CD8-positive, alpha-beta memory T cell (primary cell): ENCODE data around the gene SAE1. TPM values are rescaled to one million over a fixed set of nuclear protein-coding genes. Genes with fewer than 3 reads are reported as not detected.

Experiments used
- CTCF ChIA-PET: fragments of 350-600 bp; sonication (Branson Sonifier 250); formaldehyde crosslinking; loops from one replicate; lab custom pipeline; 2021; ENCODE audit warnings: antibody characterized with exemption; lab: Charles Lee
- POLR2A ChIA-PET: fragments of 350-600 bp; sonication (Branson Sonifier 250); formaldehyde crosslinking; loops from one replicate; lab custom pipeline; 2021; ENCODE audit warnings: antibody characterized with exemption; lab: Charles Lee
- DNase-seq, 5 donors: peaks; one replicate each; pipeline versions ENCODE4 v3.0.0 to v3.0.0-alpha.2; 2020 to 2022; ENCODE audit warnings: mixed read lengths in 1 of 5
- H3K27ac ChIP-seq: one replicate; pipeline ENCODE4 v1.7.0; 2013; ENCODE audit warnings: low read depth, mild to moderate bottlenecking, low read length, moderate library complexity
- H3K27me3 ChIP-seq: 2 replicates; pipeline ENCODE4 v1.7.0; 2013; ENCODE audit warnings: low read length, mild to moderate bottlenecking; ENCODE audit not compliant: insufficient read depth, poor library complexity, severe bottlenecking
- H3K36me3 ChIP-seq: 2 replicates; pipeline ENCODE4 v1.7.0; 2013; ENCODE audit warnings: mild to moderate bottlenecking, low read length, moderate library complexity; ENCODE audit not compliant: insufficient read depth
- H3K4me1 ChIP-seq: 2 replicates; pipeline ENCODE4 v1.7.0; 2013; ENCODE audit warnings: mild to moderate bottlenecking, low read length, moderate library complexity; ENCODE audit not compliant: insufficient read depth
- H3K4me3 ChIP-seq: 2 replicates; pipeline ENCODE4 v1.7.0; 2013; ENCODE audit warnings: mild to moderate bottlenecking, low read length
- H3K9me3 ChIP-seq: 2 replicates; pipeline ENCODE4 v1.7.0; 2013; ENCODE audit warnings: mild to moderate bottlenecking, low read length
- H3K27ac Mint-ChIP-seq, 8 donors: one replicate each; pipeline ENCODE4 v1.8.0; 2020 to 2021; ENCODE audit warnings: mixed read lengths in 8 of 8, mild to moderate bottlenecking in 6 of 8, inconsistent platforms in 3 of 8, moderate library complexity in 3 of 8
- H3K27me3 Mint-ChIP-seq, 2 donors: one replicate each; pipeline ENCODE4 v1.8.0; 2020 to 2021; ENCODE audit warnings: mixed read lengths in 2 of 2, mild to moderate bottlenecking in 1 of 2, moderate library complexity in 1 of 2
- H3K36me3 Mint-ChIP-seq, 3 donors: one replicate each; pipeline ENCODE4 v1.8.0; 2020 to 2021; ENCODE audit warnings: mixed read lengths in 3 of 3, inconsistent platforms in 1 of 3, mild to moderate bottlenecking in 1 of 3
- H3K4me1 Mint-ChIP-seq, 3 donors: one replicate each; pipeline ENCODE4 v1.8.0; 2020 to 2021; ENCODE audit warnings: mixed read lengths in 3 of 3, inconsistent platforms in 1 of 3, mild to moderate bottlenecking in 1 of 3
- H3K4me3 Mint-ChIP-seq, 7 donors: one replicate each; pipeline ENCODE4 v1.8.0; 2020 to 2021; ENCODE audit warnings: mixed read lengths in 7 of 7, mild to moderate bottlenecking in 6 of 7, moderate library complexity in 4 of 7, inconsistent platforms in 2 of 7
- H3K9me3 Mint-ChIP-seq, 5 donors: one replicate each; pipeline ENCODE4 v1.8.0; 2020 to 2022; ENCODE audit warnings: mixed read lengths in 5 of 5, mild to moderate bottlenecking in 3 of 5, moderate library complexity in 2 of 5, inconsistent platforms in 1 of 5
- polyA plus RNA-seq: library from polyadenylated mRNA; unstranded; fragments of 300-500 nt; fragmentation: Illumina TruSeq; gene quantifications from one replicate; pipeline ENCODE4 v1.2.3, GENCODE V29; 2021
- total RNA-seq, 2 experiments: library from RNA; stranded (reverse); gene quantifications; one replicate each; pipeline ENCODE4 v1.2.3, GENCODE V29; 2021

The SAE1 gene
- total and polyA plus RNA-seq, 3 experiments from 2014 or later = 107 to 172 (median 167) TPM

DNA sequence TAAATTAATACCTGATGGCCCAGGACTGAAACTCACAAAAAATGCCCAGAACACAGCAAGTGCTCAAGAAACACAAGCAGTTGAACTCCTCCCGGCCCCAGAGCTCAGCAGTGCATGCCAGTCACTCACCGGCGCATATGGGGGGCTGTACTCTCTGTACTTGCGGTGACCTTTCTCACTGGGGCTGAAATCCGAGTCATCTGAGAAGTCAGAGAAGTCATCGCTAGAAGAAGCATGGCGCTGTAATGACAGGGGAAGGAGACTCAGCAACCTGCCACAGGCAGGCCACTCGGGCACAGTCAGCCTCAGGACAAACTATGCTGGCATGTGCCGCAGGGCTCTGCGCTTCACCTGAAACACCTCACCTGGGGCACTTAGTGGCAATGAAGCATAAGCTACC, 36.8 kb upstream of the SAE1 start:
- no peak overlapping the region for H3K4me3 ChIP-seq
- CTCF ChIA-PET = interaction anchor here (1.0 to 3.5 kb wide), 5 partner anchors 14 to 93 kb away, joined by 3 to 16 read pairs (median 3); partner anchors contain the start of gene ZC3H4

DNA sequence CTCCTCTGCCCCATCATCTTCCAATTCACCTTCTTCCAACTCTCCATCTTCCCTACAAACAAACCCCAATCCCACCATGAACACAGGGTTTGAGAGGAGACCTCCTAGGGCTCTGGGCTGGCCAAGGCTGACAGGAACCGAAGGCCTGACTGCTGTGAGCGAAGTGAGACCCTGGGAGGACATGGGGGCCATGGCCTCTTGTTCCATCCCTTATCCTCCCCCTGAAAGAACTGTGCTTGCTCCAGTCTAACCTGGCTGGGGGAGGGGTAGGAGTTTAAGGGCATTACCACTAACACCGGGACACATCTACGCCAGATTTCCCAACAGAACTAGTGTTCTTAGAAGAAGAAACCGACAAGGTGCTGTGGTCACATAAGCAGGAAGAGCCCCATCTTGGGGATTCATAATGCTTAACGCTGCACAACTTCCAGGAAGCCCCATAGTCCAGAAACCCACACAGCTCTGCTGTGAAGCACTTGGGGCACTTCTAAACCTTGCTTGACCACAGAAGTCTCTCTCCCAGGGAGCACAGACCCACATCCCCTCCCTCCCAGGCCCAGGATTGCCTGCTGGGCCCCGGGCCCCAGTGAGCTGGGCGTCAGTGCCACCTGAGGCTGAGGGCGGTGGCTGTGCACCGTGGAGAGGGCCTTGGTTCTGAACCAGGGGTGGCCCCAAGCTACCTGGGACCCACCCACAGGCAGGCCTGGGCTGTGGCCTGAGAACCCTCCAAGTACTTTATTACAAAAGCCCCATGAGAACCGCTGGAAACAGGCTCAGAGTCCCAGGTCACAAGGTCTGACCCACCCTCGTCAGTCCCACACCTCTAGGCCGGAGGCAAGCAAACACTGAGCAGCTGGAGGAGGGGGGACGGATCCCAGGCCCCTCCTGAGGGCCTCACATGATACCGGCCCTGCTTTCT, 35.8 kb upstream of the SAE1 start:
- POLR2A ChIA-PET = interaction anchor here (0.6 to 2.7 kb wide), 3 partner anchors 18 to 38 kb away, joined by 3 to 24 read pairs (median 5); partner anchors contain the start of gene ZC3H4
- Histone ChIP-seq H3K27me3 (no peaks in the 10 kb centered on the region), H3K27ac (peak overlapping the region; percentile 64), H3K4me3 (peak overlapping the region; percentile 6), H3K4me1 (peaks cover 28% of the 10 kb centered on the region), H3K9me3 (no peaks in the 10 kb centered on the region), H3K36me3 (peaks cover 14% of the 10 kb centered on the region)
- Mint-ChIP-seq H3K4me3 (peak overlapping the region in 6 of 7 donors; percentile 32 to 82 (median 74)), H3K36me3 (peaks cover 5 to 64% (median 15%) of the 10 kb centered on the region in 3 donors), H3K4me1 (peaks cover 42 to 57% (median 53%) of the 10 kb centered on the region in 3 donors), H3K9me3 (no peaks in the 10 kb centered on the region), H3K27ac (peak overlapping the region; percentile 88 to 98 (median 92)), H3K27me3 (no peaks in the 10 kb centered on the region)
- CTCF ChIA-PET = interaction anchor here (0.6 to 3.5 kb wide), 4 partner anchors 13 to 56 kb away, joined by 3 to 16 read pairs (median 4); partner anchors contain the start of gene ZC3H4
- DNase-seq = peak in 2 of 5 donors; percentile 21 to 34

More for the DNA sequence above, 36.8 kb upstream of the SAE1 start:
- Histone ChIP-seq H3K27ac (peak overlapping the region; percentile 64), H3K9me3 (no peaks in the 10 kb centered on the region), H3K27me3 (no peaks in the 10 kb centered on the region), H3K36me3 (peaks cover 21% of the 10 kb centered on the region), H3K4me1 (peaks cover 28% of the 10 kb centered on the region)
- Mint-ChIP-seq H3K9me3 (no peaks in the 10 kb centered on the region), H3K36me3 (peaks cover 5 to 69% (median 15%) of the 10 kb centered on the region in 3 donors), H3K27me3 (no peaks in the 10 kb centered on the region), H3K4me3 (peak overlapping the region in 4 of 7 donors; percentile 36 to 59 (median 46)), H3K27ac (peak overlapping the region; percentile 88 to 98 (median 92)), H3K4me1 (peaks cover 39 to 55% (median 50%) of the 10 kb centered on the region in 3 donors)
- no peak for DNase-seq
- POLR2A ChIA-PET = interaction anchor here (1.4 kb wide), 1 partner anchor 19 kb away, joined by 12 read pairs; the partner anchor contains the start of gene ZC3H4

GRCh38 chr19:47095476-47096099, 35.0 kb upstream of the SAE1 start:
- CTCF ChIA-PET = interaction anchor here (0.6 to 3.5 kb wide), 4 partner anchors 12 to 55 kb away, joined by 3 to 16 read pairs (median 4); partner anchors contain the start of gene ZC3H4
- no peak overlapping the region for H3K4me3 ChIP-seq
- peaks cover 3 to 61% (median 14%) of the 10 kb centered on the region in 3 donors for H3K36me3 Mint-ChIP-seq

GRCh38 chr19:47096100-47096704, 34.4 kb upstream of the SAE1 start:
- Histone ChIP-seq H3K27me3 (no peaks in the 10 kb centered on the region), H3K4me3 (no peak overlapping the region), H3K27ac (no peak overlapping the region), H3K9me3 (no peaks in the 10 kb centered on the region), H3K36me3 (peaks cover 6% of the 10 kb centered on the region), H3K4me1 (peaks cover 28% of the 10 kb centered on the region)
- Mint-ChIP-seq H3K27ac (peak overlapping the region; percentile 88 to 98 (median 92)), H3K9me3 (no peaks in the 10 kb centered on the region), H3K4me3 (peak overlapping the region in 1 of 7 donors; percentile 72), H3K4me1 (peaks cover 43 to 63% (median 53%) of the 10 kb centered on the region in 3 donors), H3K36me3 (peaks cover 0 to 55% (median 11%) of the 10 kb centered on the region in 3 donors), H3K27me3 (no peaks in the 10 kb centered on the region)
- no peak for DNase-seq
- CTCF ChIA-PET = interaction anchor here (1.2 to 3.5 kb wide), 3 partner anchors 12 to 35 kb away, joined by 3 to 16 read pairs (median 4); partner anchors contain the start of gene ZC3H4
- POLR2A ChIA-PET = interaction anchor here (1.1 to 2.7 kb wide), 2 partner anchors 16 to 22 kb away, joined by 3 to 24 read pairs; partner anchors contain the start of gene ZC3H4

More at GRCh38 chr19:47095476-47096099, 35.0 kb upstream of the SAE1 start:
- POLR2A ChIA-PET = interaction anchor here (0.6 to 2.7 kb wide), 3 partner anchors 17 to 37 kb away, joined by 3 to 24 read pairs (median 5); partner anchors contain the start of gene ZC3H4
- Histone ChIP-seq H3K27me3 (no peaks in the 10 kb centered on the region), H3K9me3 (no peaks in the 10 kb centered on the region), H3K36me3 (peaks cover 6% of the 10 kb centered on the region), H3K27ac (peak overlapping the region; percentile 64), H3K4me1 (peaks cover 28% of the 10 kb centered on the region)
- Mint-ChIP-seq H3K4me1 (peaks cover 45 to 63% (median 56%) of the 10 kb centered on the region in 3 donors), H3K27ac (peak overlapping the region; percentile 88 to 98 (median 92)), H3K27me3 (no peaks in the 10 kb centered on the region), H3K4me3 (peak overlapping the region in 6 of 7 donors; percentile 32 to 75 (median 66)), H3K9me3 (no peaks in the 10 kb centered on the region)
- no peak for DNase-seq

GRCh38 chr19:47096721-47097120, 33.9 kb upstream of the SAE1 start:
- no peak overlapping the region for H3K4me3 Mint-ChIP-seq
- DNase-seq = no peak
- POLR2A ChIA-PET = interaction anchor here (2.7 kb wide), 1 partner anchor 16 kb away, joined by 24 read pairs; the partner anchor contains the start of gene ZC3H4
- peaks cover 6% of the 10 kb centered on the region for H3K36me3 ChIP-seq
- peaks cover 28% of the 10 kb centered on the region for H3K4me1 ChIP-seq
- H3K4me1 Mint-ChIP-seq = peaks cover 43 to 63% (median 53%) of the 10 kb centered on the region in 3 donors
- no peaks in the 10 kb centered on the region for H3K27me3 ChIP-seq
- H3K9me3 ChIP-seq = no peaks in the 10 kb centered on the region
- no peaks in the 10 kb centered on the region for H3K27me3 Mint-ChIP-seq
- H3K4me3 ChIP-seq = no peak overlapping the region
- no peaks in the 10 kb centered on the region for H3K9me3 Mint-ChIP-seq
- CTCF ChIA-PET = interaction anchor here (1.5 kb wide), 1 partner anchor 34 kb away, joined by 3 read pairs; no protein-coding TSS in a partner anchor
- H3K36me3 Mint-ChIP-seq = peaks cover 0 to 54% (median 11%) of the 10 kb centered on the region in 3 donors
- H3K27ac ChIP-seq = no peak overlapping the region
- peak overlapping the region in 6 of 8 donors; percentile 3 to 88 (median 67) for H3K27ac Mint-ChIP-seq

DNA sequence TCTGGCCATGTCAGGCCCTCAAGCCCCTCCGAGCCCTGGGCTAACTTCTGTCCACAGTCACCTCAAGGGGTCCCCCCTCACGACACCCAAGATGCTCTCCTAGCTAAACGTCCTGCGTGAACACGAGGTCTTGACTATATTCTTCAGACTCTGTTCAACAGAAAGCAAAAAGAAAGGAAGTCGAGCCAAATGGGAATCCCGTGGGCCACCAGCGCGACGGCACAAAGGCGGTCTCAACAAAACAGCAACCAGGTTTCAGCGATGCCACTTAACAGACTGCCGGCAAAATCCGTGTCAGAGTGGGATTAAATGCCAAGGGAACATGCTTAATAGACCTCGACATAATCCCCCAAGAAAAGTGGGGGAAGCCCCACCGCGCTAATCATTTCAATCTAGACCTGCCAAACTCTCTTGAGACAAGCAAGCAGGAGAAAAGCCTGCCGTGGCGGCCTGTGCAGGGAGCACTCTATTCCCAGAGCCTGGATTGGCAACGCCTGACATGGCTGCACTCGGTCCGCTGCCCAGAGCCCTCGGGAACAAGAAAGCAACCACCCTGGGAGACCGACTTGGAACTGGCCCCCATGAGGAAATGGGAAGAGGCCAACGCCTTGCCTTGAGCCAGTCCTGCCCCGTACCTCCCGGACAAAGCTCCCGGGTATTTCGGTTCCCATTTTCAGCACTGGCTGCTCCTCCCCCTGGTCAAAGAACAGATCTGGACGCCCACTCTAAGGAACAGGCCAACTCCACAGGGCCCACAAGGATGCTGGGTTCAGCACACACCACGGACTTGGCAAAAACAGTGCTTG, 33.0 kb upstream of the SAE1 start:
- peaks cover 0 to 53% (median 11%) of the 10 kb centered on the region in 3 donors for H3K36me3 Mint-ChIP-seq
- H3K27me3 Mint-ChIP-seq = no peaks in the 10 kb centered on the region
- H3K27ac Mint-ChIP-seq = peak overlapping the region in 3 of 8 donors; percentile 10 to 71 (median 24)
- peaks cover 49 to 67% (median 62%) of the 10 kb centered on the region in 3 donors for H3K4me1 Mint-ChIP-seq
- Histone ChIP-seq H3K9me3 (no peaks in the 10 kb centered on the region), H3K27ac (no peak overlapping the region), H3K4me3 (no peak overlapping the region), H3K36me3 (peaks cover 6% of the 10 kb centered on the region), H3K4me1 (peaks cover 36% of the 10 kb centered on the region), H3K27me3 (no peaks in the 10 kb centered on the region)
- H3K4me3 Mint-ChIP-seq = no peak overlapping the region
- ChIA-PET CTCF (interaction anchor here (1.5 kb wide), 1 partner anchor 34 kb away, joined by 3 read pairs; no protein-coding TSS in a partner anchor), POLR2A (interaction anchor here (1.5 kb wide), 1 partner anchor 16 kb away, joined by 5 read pairs; the partner anchor contains the start of gene ZC3H4)
- DNase-seq = no peak
- no peaks in the 10 kb centered on the region for H3K9me3 Mint-ChIP-seq
